Thymus (tissue), 11 donors: ENCODE data around the gene PCF11. TPM values are rescaled to one million over a fixed set of nuclear protein-coding genes. Genes with fewer than 3 reads are reported as not detected.

ENCODE experiments used
- DNase-seq, 9 donors: peaks; one replicate each; pipeline ENCODE4 v3.0.0-alpha.2; 2013; ENCODE audit warnings: low spot score in 9 of 9, low read depth in 6 of 9, missing footprints in 1 of 9
- H3K27ac ChIP-seq, 2 donors: one replicate each; pipeline ENCODE4 v1.5.1; 2013; ENCODE audit warnings: control low read depth in 1 of 2, low read depth in 1 of 2, low read length in 1 of 2, mild to moderate bottlenecking in 1 of 2, moderate library complexity in 1 of 2
- H3K27me3 ChIP-seq, 2 donors: one replicate each; pipeline ENCODE4 v1.5.1; 2013; ENCODE audit warnings: low read length in 1 of 2; ENCODE audit not compliant: control insufficient read depth in 2 of 2, insufficient read depth in 1 of 2
- H3K36me3 ChIP-seq, 2 donors: one replicate each; pipeline ENCODE4 v1.5.1; 2013; ENCODE audit warnings: low read length in 1 of 2, mild to moderate bottlenecking in 1 of 2, moderate library complexity in 1 of 2; ENCODE audit not compliant: control insufficient read depth in 2 of 2, insufficient read depth in 2 of 2
- H3K4me1 ChIP-seq, 2 donors: one replicate each; pipeline ENCODE4 v1.5.1; 2013; ENCODE audit warnings: low read length in 2 of 2; ENCODE audit not compliant: control insufficient read depth in 2 of 2, insufficient read depth in 2 of 2
- H3K4me3 ChIP-seq, 2 donors: one replicate each; pipeline ENCODE4 v1.5.1; 2013; ENCODE audit warnings: low read length in 2 of 2, control low read depth in 1 of 2, mild to moderate bottlenecking in 1 of 2
- H3K9me3 ChIP-seq, 2 donors: one replicate each; pipeline ENCODE4 v1.5.1; 2013; ENCODE audit warnings: low read length in 1 of 2, mild to moderate bottlenecking in 1 of 2; ENCODE audit not compliant: control insufficient read depth in 2 of 2, insufficient read depth in 1 of 2
- WGBS: extraction: QIAGEN DNeasy Blood & Tissue Kit; methylation state at CpG from one replicate; pipeline ENCODE4 v1.1.7; 2013; 5-methylcytosine and 5-hydroxymethylcytosine counted together
- polyA plus RNA-seq: library from polyadenylated mRNA; stranded (reverse); fragments of 200-250 nt; gene quantifications from one replicate; pipeline ENCODE4 v1.2.3, GENCODE V29; 2013
- total RNA-seq: library from RNA; stranded (reverse); fragments of 120-200 nt; gene quantifications from one replicate; pipeline ENCODE4 v1.2.4, GENCODE V29; 2013
- donor health status: healthy.

Gene PCF11
- total and polyA plus RNA-seq, 2 donors = 51.8 to 62.8 TPM

GRCh38 chr11:83221694-83222093 is 64.8 kb downstream of the PCF11 start:
- Histone ChIP-seq H3K9me3 (no peaks in the 10 kb centered on the region), H3K27me3 (no peaks in the 10 kb centered on the region), H3K4me3 (no peak overlapping the region), H3K36me3 (no peaks in the 10 kb centered on the region), H3K4me1 (no peaks in the 10 kb centered on the region), H3K27ac (no peak overlapping the region)
- DNase-seq = no peak

- H3K27me3 ChIP-seq = no peaks in the 10 kb centered on the region
- H3K4me1 ChIP-seq = no peaks in the 10 kb centered on the region
- H3K9me3 ChIP-seq = no peaks in the 10 kb centered on the region
- H3K36me3 ChIP-seq = no peaks in the 10 kb centered on the region
- H3K27ac ChIP-seq = no peak overlapping the region
- 98% methylated on average over 1 of the region's 1 CpG for WGBS
- no peak overlapping the region for H3K4me3 ChIP-seq
- DNase-seq = no peak
These were observed 65.6 kb downstream of the PCF11 start for GRCh38 chr11:83222499-83222898.

GRCh38 chr11:83223457-83223856 is 66.5 kb downstream of the PCF11 start:
- H3K9me3 ChIP-seq = no peaks in the 10 kb centered on the region
- H3K4me1 ChIP-seq = no peaks in the 10 kb centered on the region
- H3K4me3 ChIP-seq = no peak overlapping the region
- no peaks in the 10 kb centered on the region for H3K36me3 ChIP-seq
- H3K27me3 ChIP-seq = no peaks in the 10 kb centered on the region
- H3K27ac ChIP-seq = no peak overlapping the region
- no peak for DNase-seq
- WGBS = 97% methylated on average over 2 of the region's 2 CpGs

- 96% methylated on average over 1 of the region's 1 CpG for WGBS
- Histone ChIP-seq H3K27ac (no peak overlapping the region), H3K9me3 (no peaks in the 10 kb centered on the region), H3K36me3 (no peaks in the 10 kb centered on the region), H3K4me1 (no peaks in the 10 kb centered on the region), H3K27me3 (no peaks in the 10 kb centered on the region), H3K4me3 (no peak overlapping the region)
- no peak for DNase-seq
These were observed 78.9 kb downstream of the PCF11 start for GRCh38 chr11:83235825-83236224.

Other genes starting within 250 kb of the PCF11 start
- 4.5 TPM for gene RAB30, start 85.2 kb upstream of the PCF11 start, total RNA-seq
- 7.5 TPM for gene RAB30, start 85.2 kb upstream of the PCF11 start, polyA plus RNA-seq
- 2.2 TPM for gene ANKRD42, start 36.6 kb downstream of the PCF11 start, total RNA-seq
- 5.7 TPM for gene ANKRD42, start 36.6 kb downstream of the PCF11 start, polyA plus RNA-seq
- 51.1 TPM for gene CCDC90B, start 129.2 kb downstream of the PCF11 start, total RNA-seq
- gene CCDC90B, start 129.2 kb downstream of the PCF11 start, polyA plus RNA-seq = 68.4 TPM